GM21723 (cell line): ENCODE measurements around the gene ARL8B.

Source experiments
- ATAC-seq: cut with Tn5 transposase; IDR thresholded peaks from one replicate; pipeline ENCODE4 v1.9.1; 2021; ENCODE audit warnings: mild to moderate bottlenecking, moderate library complexity; ENCODE audit not compliant: unreplicated experiment

Gene ARL8B

GRCh38 chr3:5186089-5186857 lies 64.2 kb downstream of the ARL8B start:
- ATAC-seq: peak; percentile 17

- no peak for ATAC-seq
These were observed 64.7 kb downstream of the ARL8B start for GRCh38 chr3:5186858-5187155.

- ATAC-seq: peak; percentile 80
These were observed 65.2 kb downstream of the ARL8B start, which contains the start of gene EDEM1 for GRCh38 chr3:5187156-5187919. Gene EDEM1 (plus strand): TSS chr3:5187707. CDS start chr3:5187806, 99 bp downstream.

- ATAC-seq: peak; percentile 8
These were observed 65.9 kb downstream of the ARL8B start for GRCh38 chr3:5187920-5188418.

GRCh38 chr3:5188419-5189221 lies 66.5 kb downstream of the ARL8B start:
- ATAC-seq: no peak

GRCh38 chr3:5190147-5190791 lies 68.2 kb downstream of the ARL8B start:
- ATAC-seq: no peak

GRCh38 chr3:5191555-5192304 lies 69.6 kb downstream of the ARL8B start:
- ATAC-seq: no peak

- no peak for ATAC-seq
These were observed 70.7 kb downstream of the ARL8B start for GRCh38 chr3:5192571-5193365.

GRCh38 chr3:5194341-5194740 lies 72.2 kb downstream of the ARL8B start:
- no peak for ATAC-seq

- ATAC-seq: peak; percentile 29
These were observed 72.9 kb downstream of the ARL8B start for GRCh38 chr3:5194801-5195509.

GRCh38 chr3:5195605-5196004 lies 73.5 kb downstream of the ARL8B start:
- ATAC-seq: no peak

GRCh38 chr3:5197022-5197421 lies 74.9 kb downstream of the ARL8B start:
- ATAC-seq: no peak

- ATAC-seq: peak; percentile 64
These were observed 75.6 kb downstream of the ARL8B start for GRCh38 chr3:5197470-5198312.

GRCh38 chr3:5198313-5198677 lies 76.2 kb downstream of the ARL8B start:
- ATAC-seq: no peak

GRCh38 chr3:5198986-5199731 lies 77.1 kb downstream of the ARL8B start:
- ATAC-seq: peak; percentile 34

- ATAC-seq: no peak
These were observed 79.4 kb downstream of the ARL8B start for GRCh38 chr3:5201536-5201935.

- ATAC-seq: no peak
These were observed 80.1 kb downstream of the ARL8B start for GRCh38 chr3:5202222-5202621.
